ENCODE results near the gene SMIM29. TPM values are rescaled to one million over a fixed set of nuclear protein-coding genes. Genes with fewer than 3 reads are reported as not detected.
"Not testable (repeated sequence)": the region's sequence is repeated elsewhere in the genome, so short reads cannot be mapped to it uniquely, and the experiment has no call there.

SMIM29 gene
- total RNA-seq (2014; rRNA removed) = 73.4 and 75.4 TPM in 2 replicates
- 55.3 TPM for polyA plus RNA-seq (2012)

- peak; percentile 92 for DNase-seq (ENCODE audit: low read depth)
Measured at GRCh38 chr6:34248727-34249468, at the start of gene SMIM29. TSS of gene SMIM29 (minus strand) at chr6:34249006. CDS start at chr6:34247791, 1,215 bp downstream.

GRCh38 chr6:34295721-34296120 is 46.9 kb upstream of the SMIM29 start:
- peak; percentile 84 for DNase-seq (ENCODE audit: low read depth)

- no peak for DNase-seq (ENCODE audit: low read depth)
Measured at GRCh38 chr6:34292954-34293353, 44.1 kb upstream of the SMIM29 start.

- no peak for DNase-seq (ENCODE audit: low read depth)
Measured at GRCh38 chr6:34289137-34289536, 40.3 kb upstream of the SMIM29 start.

GRCh38 chr6:34288581-34288980 is 39.8 kb upstream of the SMIM29 start:
- DNase-seq (ENCODE audit: low read depth) = no peak

- no peak for DNase-seq (ENCODE audit: low read depth)
Measured at GRCh38 chr6:34285448-34286164, 36.8 kb upstream of the SMIM29 start.

- peak; percentile 73 for DNase-seq (ENCODE audit: low read depth)
Measured at GRCh38 chr6:34284563-34285447, 36.0 kb upstream of the SMIM29 start.

- DNase-seq (ENCODE audit: low read depth) = no peak
Measured at GRCh38 chr6:34281702-34282334, 33.0 kb upstream of the SMIM29 start.

GRCh38 chr6:34280216-34280615 is 31.4 kb upstream of the SMIM29 start:
- no peak for DNase-seq (ENCODE audit: low read depth)

- no peak for DNase-seq (ENCODE audit: low read depth)
Measured at GRCh38 chr6:34278833-34279232, 30.0 kb upstream of the SMIM29 start.

- DNase-seq (ENCODE audit: low read depth) = no peak
Measured at GRCh38 chr6:34277763-34278112, 28.9 kb upstream of the SMIM29 start.

GRCh38 chr6:34276881-34277762 is 28.3 kb upstream of the SMIM29 start:
- no peak for DNase-seq (ENCODE audit: low read depth)

GRCh38 chr6:34276191-34276590 is 27.4 kb upstream of the SMIM29 start:
- DNase-seq (ENCODE audit: low read depth) = no peak

- no peak for DNase-seq (ENCODE audit: low read depth)
Measured at GRCh38 chr6:34275128-34275804, 26.5 kb upstream of the SMIM29 start.

GRCh38 chr6:34274129-34274528 is 25.3 kb upstream of the SMIM29 start:
- no peak for DNase-seq (ENCODE audit: low read depth)

- DNase-seq (ENCODE audit: low read depth) = no peak
Measured at GRCh38 chr6:34273242-34273805, 24.5 kb upstream of the SMIM29 start.

- DNase-seq (ENCODE audit: low read depth) = no peak
Measured at GRCh38 chr6:34272013-34272926, 23.5 kb upstream of the SMIM29 start.

GRCh38 chr6:34269658-34270341 is 21.0 kb upstream of the SMIM29 start:
- DNase-seq (ENCODE audit: low read depth) = not testable (repeated sequence)
